ENCODE results near the gene PIK3C3.

Gene PIK3C3

DNA sequence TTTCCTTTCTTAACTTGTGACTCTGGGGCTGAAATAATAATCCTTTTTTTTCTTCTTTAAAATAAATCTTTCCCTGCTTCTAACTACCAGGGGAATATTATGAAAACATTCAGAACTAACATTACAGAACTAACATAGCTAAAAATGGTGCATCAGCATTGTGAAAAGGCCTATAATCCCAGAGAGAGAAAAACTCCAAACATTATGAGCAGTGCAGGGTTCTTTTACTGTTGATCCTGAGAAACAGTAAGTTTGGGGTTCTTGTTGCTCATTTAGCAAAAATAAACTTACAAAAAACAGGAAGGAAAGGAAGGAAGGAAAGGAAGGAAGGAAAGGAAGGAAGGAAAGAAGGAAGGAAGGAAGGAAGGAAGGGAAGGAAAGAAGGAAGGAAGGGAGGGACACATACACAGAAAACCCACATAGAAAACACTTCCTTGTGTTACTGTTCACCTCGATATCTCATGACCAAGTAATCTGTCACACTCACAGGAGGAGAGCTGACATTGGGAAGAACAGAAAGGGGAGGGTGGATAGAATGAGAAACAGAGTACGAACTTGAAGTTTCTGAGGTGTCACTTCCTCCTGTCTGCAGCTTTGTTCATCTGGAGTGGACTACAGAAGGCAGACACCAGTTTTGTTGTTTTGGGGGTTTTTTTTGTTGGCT lies 18.4 kb upstream of the PIK3C3 start:
- TF ChIP-seq MYC (IDR thresholded peaks at IDR 0.05; ENCODE audit: low read depth, low read length) (no peak), POLR2A (IDR thresholded peaks at IDR 0.05; ENCODE audit: extremely low read depth, insufficient read length) (no peak), MAX (IDR thresholded peaks at IDR 0.05; ENCODE audit: low read depth, low read length) (no peak)
- TF ChIP-seq, protein P1, sequence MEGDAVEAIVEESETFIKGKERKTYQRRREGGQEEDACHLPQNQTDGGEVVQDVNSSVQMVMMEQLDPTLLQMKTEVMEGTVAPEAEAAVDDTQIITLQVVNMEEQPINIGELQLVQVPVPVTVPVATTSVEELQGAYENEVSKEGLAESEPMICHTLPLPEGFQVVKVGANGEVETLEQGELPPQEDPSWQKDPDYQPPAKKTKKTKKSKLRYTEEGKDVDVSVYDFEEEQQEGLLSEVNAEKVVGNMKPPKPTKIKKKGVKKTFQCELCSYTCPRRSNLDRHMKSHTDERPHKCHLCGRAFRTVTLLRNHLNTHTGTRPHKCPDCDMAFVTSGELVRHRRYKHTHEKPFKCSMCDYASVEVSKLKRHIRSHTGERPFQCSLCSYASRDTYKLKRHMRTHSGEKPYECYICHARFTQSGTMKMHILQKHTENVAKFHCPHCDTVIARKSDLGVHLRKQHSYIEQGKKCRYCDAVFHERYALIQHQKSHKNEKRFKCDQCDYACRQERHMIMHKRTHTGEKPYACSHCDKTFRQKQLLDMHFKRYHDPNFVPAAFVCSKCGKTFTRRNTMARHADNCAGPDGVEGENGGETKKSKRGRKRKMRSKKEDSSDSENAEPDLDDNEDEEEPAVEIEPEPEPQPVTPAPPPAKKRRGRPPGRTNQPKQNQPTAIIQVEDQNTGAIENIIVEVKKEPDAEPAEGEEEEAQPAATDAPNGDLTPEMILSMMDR (IDR thresholded peaks at IDR 0.05; ENCODE audit: low read depth, low read length) = no peak
- H3K4me3 ChIP-seq (ENCODE audit: low read depth, low read length) = no peak overlapping the region
- no peak for DNase-seq (ENCODE audit: low read depth)

GRCh38 chr18:41938445-41938844 lies 16.6 kb upstream of the PIK3C3 start:
- TF ChIP-seq MYC (IDR thresholded peaks at IDR 0.05; ENCODE audit: low read depth, low read length) = no peak
- TF ChIP-seq, protein P1 (IDR thresholded peaks at IDR 0.05; ENCODE audit: low read depth, low read length) = no peak
- no peak for TF ChIP-seq MAX (IDR thresholded peaks at IDR 0.05; ENCODE audit: low read depth, low read length)
- no peak for TF ChIP-seq POLR2A (IDR thresholded peaks at IDR 0.05; ENCODE audit: extremely low read depth, insufficient read length)
- peak; percentile 39 for DNase-seq (ENCODE audit: low read depth)
- no peak overlapping the region for H3K4me3 ChIP-seq (ENCODE audit: low read depth, low read length)

- no peak overlapping the region for H3K4me3 ChIP-seq (ENCODE audit: low read depth, low read length)
- no peak for TF ChIP-seq MYC (IDR thresholded peaks at IDR 0.05; ENCODE audit: low read depth, low read length)
- TF ChIP-seq, protein P1 (IDR thresholded peaks at IDR 0.05; ENCODE audit: low read depth, low read length) = no peak
- no peak for TF ChIP-seq MAX (IDR thresholded peaks at IDR 0.05; ENCODE audit: low read depth, low read length)
- TF ChIP-seq POLR2A (IDR thresholded peaks at IDR 0.05; ENCODE audit: extremely low read depth, insufficient read length) = no peak
- DNase-seq (ENCODE audit: low read depth) = no peak
These were observed 15.7 kb upstream of the PIK3C3 start for GRCh38 chr18:41939326-41939725.

- DNase-seq (ENCODE audit: low read depth) = no peak
- no peak overlapping the region for H3K4me3 ChIP-seq (ENCODE audit: low read depth, low read length)
- TF ChIP-seq MAX (IDR thresholded peaks at IDR 0.05; ENCODE audit: low read depth, low read length) = no peak
- no peak for TF ChIP-seq POLR2A (IDR thresholded peaks at IDR 0.05; ENCODE audit: extremely low read depth, insufficient read length)
- no peak for TF ChIP-seq MYC (IDR thresholded peaks at IDR 0.05; ENCODE audit: low read depth, low read length)
- TF ChIP-seq, protein P1 (IDR thresholded peaks at IDR 0.05; ENCODE audit: low read depth, low read length) = no peak
These were observed 14.4 kb upstream of the PIK3C3 start for GRCh38 chr18:41940506-41941215.

- H3K4me3 ChIP-seq (ENCODE audit: low read depth, low read length) = no peak overlapping the region
- TF ChIP-seq MYC (IDR thresholded peaks at IDR 0.05; ENCODE audit: low read depth, low read length) (no peak), MAX (IDR thresholded peaks at IDR 0.05; ENCODE audit: low read depth, low read length) (no peak), POLR2A (IDR thresholded peaks at IDR 0.05; ENCODE audit: extremely low read depth, insufficient read length) (no peak)
- TF ChIP-seq, protein P1 (IDR thresholded peaks at IDR 0.05; ENCODE audit: low read depth, low read length) = no peak
- DNase-seq (ENCODE audit: low read depth) = no peak
These were observed 12.8 kb upstream of the PIK3C3 start for GRCh38 chr18:41942254-41942653.

All from NB4 (cell line).